HG03558 (cell line): ENCODE data around the gene GAS6.
"Not testable (repeated sequence)": the region's sequence is repeated elsewhere in the genome, so short reads cannot be mapped to it uniquely, and the experiment has no call there.

Source experiments
- ATAC-seq: cut with Tn5 transposase; IDR thresholded peaks from one replicate; pipeline ENCODE4 v1.9.1; 2021; ENCODE audit warnings: moderate number of reproducible peaks; ENCODE audit not compliant: unreplicated experiment; ENCODE audit errors: extremely low read depth

Gene GAS6

DNA sequence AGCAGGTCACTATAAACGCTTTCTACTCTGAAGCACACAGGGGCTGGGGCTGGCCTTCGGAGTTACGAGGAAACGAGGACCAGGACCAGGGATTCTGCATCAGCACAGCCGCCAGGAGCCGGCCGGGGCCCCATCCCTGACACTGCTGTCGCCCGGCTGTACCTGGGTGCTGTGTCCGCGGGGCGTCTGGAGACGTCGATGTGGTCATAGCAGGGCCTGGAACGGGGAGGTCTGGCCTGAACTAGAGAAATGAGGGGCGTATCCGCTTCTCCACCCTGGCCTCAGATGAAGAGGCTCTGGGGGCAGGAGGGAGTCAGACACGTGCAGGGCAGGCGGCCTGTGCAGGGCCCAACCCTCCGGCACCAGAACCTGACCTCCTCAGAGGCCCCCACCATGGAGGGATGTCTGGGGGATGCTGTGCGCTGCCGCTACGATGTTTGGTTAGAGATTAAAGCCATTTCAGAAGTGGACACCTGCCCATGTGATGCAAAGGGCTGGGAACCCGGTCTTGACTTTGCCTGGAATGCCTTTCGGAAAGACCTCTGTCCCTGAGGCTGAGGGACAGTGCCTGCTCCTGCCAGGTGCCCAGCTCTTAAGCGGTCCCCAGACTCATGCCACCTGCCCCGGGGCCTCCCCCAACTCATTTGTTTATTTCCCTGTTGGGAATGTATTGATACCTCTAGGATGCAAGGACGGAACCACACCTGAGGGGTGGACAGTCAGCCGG is 21.4 kb downstream of the GAS6 start:
- no peak for ATAC-seq

DNA sequence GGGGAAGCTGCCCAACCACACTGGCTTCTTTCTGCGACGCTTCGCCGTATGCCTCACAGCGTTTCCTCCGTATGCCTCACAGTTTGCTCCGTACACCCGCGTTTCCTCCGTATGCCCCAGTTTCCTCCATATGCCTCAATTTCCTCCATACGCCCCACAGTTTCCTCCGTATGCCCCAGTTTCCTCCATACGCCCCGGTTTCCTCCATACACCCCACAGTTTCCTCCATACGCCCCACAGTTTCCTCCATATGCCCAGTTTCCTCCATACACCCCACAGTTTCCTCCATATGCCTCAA is 22.6 kb downstream of the GAS6 start:
- ATAC-seq = no peak

DNA sequence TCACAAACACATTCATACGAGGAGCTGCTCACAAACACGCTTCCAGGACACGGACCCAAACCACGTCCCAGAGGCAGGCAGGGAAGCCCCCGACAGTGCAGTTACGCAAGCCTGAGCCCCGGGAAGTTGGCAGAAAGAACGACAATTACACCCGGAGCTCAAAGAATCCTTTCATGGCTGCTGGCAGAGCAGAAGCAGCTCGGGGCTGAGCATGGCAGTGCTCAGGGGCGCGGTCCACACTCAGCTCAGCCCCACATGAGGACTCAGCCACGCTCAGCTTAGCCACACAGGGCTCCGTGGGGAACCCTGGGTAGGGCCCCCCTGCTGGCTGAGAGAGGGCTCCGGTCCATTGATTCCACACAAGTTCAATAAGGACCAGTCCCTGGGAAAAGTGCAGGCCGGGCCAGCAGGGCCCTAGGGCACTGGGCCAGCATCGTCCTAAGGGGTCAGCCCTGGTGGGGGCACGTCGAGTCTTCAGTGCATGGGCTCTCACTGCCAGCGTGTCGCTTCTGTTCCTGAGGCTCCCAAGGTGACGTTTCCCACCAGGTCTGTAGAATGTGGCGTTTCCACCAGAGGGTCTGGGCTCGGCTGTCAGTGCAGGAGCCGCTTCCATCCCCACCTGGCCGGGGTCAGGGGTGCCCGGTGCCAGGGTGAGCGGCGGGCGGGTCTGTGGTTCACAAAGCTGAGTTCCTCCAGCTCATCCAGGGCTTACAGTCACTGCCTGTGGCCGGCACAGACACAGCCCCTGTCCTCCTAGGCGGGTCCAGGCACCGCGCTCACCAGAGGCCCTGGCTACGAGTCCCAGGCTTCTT is 23.1 kb downstream of the GAS6 start:
- ATAC-seq = no peak

- ATAC-seq = no peak
Observed at GRCh38 chr13:113839536-113840204, 24.2 kb downstream of the GAS6 start.

DNA sequence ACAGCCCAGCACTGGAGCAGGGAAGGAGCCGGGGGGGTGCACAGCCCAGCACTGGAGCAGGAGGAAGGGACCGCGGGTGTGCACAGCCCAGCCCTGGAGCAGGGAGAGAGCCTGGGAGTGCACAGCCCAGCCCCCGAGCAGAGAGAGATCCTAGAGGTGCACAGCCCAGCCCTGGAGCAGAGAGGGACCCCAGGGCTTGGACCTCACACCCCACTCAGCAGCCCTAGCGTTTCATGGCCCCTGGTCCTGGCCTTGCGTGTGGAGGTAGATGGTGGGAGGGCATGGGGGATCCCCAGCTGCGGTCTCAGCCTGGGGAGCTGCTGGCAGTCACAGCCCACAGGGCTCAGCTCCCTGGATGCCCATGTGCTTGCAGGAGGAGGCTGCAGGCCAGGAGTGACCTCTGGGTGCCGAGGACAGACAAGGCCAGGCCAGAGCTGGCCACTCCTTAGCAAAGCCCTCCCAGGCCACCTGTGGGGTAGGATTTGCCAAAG is 25.1 kb downstream of the GAS6 start:
- no peak for ATAC-seq

DNA sequence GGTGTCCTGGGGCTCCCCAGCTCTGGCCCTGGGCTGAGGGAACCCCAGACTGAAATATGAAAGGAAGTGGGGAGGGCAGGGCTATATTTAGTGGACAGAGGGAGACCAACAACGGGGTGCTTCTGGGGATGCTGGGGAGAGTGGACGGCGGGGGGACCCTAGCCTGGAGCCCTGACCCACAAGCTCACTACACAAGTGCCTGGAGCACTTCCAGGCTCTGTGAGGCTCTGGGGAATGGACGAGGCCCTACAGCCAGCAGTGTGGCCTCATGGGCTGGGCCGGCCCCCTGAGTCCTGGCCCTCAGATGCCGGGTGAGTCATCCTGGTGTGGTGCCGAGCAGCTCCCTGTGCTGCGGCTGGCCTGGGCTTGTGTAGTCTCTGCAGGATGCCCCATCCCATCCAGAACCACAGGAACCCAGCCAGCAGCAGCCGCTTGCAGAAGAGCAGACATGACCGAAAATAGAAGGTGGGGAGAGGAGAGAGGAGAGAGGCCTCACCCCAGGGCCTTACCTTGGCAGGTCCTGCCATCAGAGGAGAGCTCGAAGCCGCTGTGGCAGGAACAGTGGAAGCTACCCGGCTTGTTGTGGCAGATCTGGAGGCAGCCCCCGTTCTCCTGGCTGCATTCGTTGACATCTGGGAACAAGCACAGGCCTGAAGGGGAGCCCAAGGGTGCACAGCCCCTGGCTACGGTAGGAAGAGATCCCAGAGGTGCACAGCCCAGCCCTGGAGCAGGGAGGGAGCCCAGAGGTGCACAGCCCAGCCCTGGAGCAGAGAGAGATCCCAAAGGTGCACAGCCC is 26.1 kb downstream of the GAS6 start:
- ATAC-seq = no peak

- ATAC-seq = no peak
Observed at GRCh38 chr13:113836768-113837559, 26.9 kb downstream of the GAS6 start.

- no peak for ATAC-seq
Observed at GRCh38 chr13:113835461-113836270, 28.2 kb downstream of the GAS6 start.

DNA sequence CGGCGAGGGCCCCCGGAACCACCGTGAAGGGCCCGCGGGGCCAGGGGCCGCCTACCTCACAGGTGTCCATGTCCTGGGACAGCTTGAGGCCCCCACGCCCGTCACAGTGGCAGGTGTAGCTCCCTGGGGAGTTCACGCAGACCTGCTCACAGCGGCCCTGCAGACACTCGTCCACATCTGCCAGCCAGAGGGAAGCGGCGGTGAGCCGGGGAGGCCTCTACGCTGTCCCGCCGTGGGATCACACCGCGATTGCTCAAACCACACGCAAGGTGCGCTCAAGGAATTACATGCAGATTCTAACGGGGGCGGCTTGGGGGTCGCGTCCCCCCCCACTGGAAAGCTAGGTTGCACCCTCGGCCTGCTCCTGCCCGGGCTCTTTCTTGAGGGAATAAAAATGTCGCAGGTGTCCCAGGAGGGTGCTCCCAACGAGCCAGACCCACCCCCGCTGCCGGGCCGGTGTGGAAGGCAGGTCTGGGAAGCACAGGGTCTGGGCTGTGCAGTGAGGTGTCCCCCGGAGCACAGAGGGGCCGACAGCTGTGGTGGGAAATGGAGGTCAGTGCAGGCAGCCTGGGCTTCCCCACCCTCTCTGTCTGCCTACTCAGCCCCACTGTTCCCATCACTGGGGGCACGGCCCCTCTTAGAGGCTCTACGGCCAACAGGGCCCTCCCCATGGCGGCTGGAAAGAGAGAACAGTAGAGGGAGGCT is 29.2 kb downstream of the GAS6 start:
- no peak for ATAC-seq

DNA sequence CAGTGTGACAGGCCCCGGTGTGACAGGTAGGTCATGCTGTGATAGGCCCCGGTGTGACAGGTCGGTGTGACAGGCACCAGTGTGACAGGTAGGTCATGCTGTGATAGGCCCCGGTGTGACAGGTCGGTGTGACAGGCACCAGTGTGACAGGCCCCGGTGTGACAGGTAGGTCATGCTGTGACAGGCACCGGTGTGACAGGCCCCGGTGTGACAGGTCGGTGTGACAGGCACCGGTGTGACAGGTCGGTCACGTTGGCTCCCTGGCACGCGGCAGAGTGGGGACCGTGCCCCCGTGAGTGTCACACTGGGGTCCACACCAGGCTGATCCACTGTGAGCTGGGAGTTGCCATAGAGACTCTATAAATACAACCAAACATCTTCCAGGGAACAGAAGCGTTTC is 29.9 kb downstream of the GAS6 start:
- ATAC-seq = not testable (repeated sequence)

DNA sequence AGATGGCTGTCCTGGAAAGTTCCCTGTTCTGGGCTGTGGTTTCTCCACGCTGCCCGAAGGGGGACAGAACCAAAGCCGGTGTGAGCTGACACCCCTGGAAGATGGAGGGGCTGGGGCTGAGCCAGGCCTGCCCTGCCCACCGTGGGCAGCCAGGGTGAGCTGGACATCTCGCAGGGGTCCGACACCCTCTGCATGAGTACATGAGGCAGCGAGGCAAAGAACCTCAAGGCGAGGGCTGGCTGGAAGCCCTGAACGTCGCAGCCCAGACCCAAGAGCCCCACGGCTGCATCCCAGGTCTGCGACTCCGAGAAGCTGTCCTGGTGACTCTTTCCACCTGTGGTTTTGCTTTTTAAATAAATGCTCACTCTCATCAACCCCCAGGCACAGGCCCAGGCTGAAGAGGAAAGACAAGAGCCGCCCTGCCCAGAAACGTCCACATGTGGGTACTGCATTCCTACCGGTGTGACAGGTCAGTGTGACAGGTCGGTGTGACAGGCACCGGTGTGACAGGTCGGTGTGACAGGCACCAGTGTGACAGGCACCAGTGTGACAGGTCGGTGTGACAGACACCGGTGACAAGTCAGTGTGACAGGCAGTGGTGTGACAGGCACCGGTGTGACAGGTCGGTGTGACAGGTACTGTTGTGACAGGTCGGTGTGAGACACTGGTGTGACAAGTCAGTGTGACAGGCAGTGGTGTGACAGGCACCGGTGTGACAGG is 30.6 kb downstream of the GAS6 start:
- ATAC-seq = no peak

DNA sequence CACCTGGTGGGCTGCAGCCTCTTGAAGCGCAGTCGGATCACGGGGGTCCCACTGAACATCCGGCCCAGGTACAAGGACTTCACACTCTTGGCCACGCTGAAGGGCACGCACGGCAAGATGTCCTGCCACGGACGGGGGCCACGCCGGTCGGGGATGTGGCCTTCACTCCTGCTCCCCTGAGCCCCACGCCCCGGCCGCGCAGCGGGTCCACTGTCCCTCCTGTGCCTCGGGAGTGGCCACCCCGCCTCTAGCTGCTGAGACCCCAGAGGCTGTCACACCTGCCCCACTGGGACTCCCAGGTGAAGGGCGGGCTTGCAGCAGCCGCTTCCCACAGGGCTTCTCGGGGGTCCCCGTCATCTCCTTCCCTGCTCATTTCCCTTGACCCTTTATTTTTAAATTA is 31.2 kb downstream of the GAS6 start:
- ATAC-seq = no peak

- no peak for ATAC-seq
Observed at GRCh38 chr13:113832205-113832604, 31.7 kb downstream of the GAS6 start.

DNA sequence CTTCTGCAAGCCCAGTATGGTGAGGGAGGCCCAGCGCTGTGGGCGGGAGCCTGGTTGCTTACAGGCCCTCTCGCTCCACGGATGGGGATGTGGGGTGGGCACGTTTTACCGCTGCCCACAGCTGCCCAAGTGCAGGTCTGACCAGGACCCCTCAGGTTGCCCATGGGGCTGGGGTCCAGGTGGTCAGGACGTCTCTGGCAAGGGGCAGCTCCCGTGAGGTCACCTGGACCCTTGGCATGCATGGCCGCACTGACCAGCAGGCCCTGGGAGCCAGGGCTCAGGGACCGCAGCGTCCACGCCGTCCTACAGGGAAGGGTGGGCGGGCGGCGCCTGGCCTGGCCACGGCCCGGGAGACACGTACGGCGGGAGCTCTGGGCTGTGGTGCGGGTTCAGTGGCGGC is 32.8 kb downstream of the GAS6 start:
- ATAC-seq = no peak

- not testable (repeated sequence) for ATAC-seq
Observed at GRCh38 chr13:113830426-113830950, 33.4 kb downstream of the GAS6 start.

DNA sequence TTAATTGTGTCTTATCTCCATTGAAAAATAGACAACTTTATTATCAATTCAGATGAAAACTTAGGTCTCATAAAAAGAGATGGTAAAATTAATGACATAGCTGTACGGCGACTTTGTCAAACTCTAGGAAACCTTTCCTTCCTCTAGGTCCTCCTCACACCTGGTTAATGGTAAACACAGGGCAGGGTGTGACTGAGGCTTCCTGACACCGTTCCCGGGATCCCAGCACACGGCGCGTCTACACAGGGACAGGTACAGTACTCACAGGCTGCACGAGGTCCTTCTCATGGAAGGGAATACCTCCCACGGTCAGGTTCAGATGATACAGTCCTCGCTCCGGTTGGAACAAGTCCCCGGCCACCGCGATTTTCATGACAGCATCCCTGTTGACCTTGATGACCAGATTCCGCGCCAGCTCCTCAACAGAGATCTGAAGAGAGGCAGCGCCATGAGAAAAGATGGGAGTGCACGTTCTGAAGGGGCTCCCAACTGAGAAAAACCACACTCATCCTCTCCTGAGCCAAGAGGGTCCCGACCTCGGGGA is 35.5 kb downstream of the GAS6 start:
- no peak for ATAC-seq

DNA sequence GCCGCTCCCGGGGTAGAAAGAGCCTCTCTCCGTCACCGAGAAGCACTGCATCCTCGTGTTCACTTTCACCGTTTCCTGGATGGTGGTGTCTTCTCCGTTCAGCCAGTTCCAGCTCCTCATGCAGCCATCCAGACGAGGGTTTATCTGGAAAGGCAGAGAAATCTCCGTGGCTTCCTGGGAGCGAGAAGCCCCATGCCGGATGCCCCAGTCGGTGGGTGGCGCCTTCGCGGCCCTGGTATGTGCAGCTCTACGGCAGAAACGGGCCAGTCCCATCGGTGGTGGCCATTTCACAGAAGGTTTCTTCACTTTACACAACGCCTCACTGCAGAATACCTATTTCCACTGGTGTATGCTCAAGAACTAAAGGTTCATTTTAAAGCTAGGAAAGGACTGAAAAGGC is 36.9 kb downstream of the GAS6 start:
- ATAC-seq = no peak
